K562 (cell line): ENCODE measurements around the gene NHLRC2. TPM values are rescaled to one million over a fixed set of nuclear protein-coding genes. Genes with fewer than 3 reads are reported as not detected.

Experiments used
- ATAC-seq: fragments of 200-7000 bp; cut with Tn5 transposase; 3 replicates; pipeline ENCODE4 v1.9.1; 2020; ENCODE audit warnings: moderate library complexity
- BruUV-seq: library from RNA; stranded (reverse); fragments of 400-500 nt; replicated peaks from 2 replicates; lab custom pipeline; 2021; lab: Mats Ljungman, UMichigan
- CTCF ChIA-PET: fragments of 300-600 bp; formaldehyde crosslinking; extraction: SDS; loops from one replicate; lab custom pipeline; 2021; ENCODE audit warnings: low intra/inter-chr PET ratio; lab: Yijun Ruan, JAX
- POLR2A ChIA-PET: fragments of 300-600, 350-650 bp; sonication (Branson Sonifier 250); formaldehyde crosslinking; extraction: SDS; loops from one replicate; lab custom pipeline; 2021; ENCODE audit warnings: antibody characterized with exemption, inconsistent platforms; lab: Yijun Ruan, JAX
- DNase-seq, 4 experiments: peaks; one replicate each; pipeline versions ENCODE4 v3.0.0 to v3.0.0-alpha.2; 2011 to 2018; ENCODE audit warnings: low spot score in 3 of 4, mixed read lengths in 3 of 4; ENCODE audit errors: extremely low read depth in 1 of 4
- FAIRE-seq: peaks from 2 replicates; lab custom pipeline; 2011; peaks lifted over from hg19 to GRCh38; lab: Jason Lieb, UNC
- H2AFZ ChIP-seq: 2 replicates; pipeline ENCODE4 v1.6.0; 2011; ENCODE audit warnings: low read depth, low read length, control low read depth, inconsistent platforms
- H3K27ac ChIP-seq: fragments of 200-600 bp; 3 replicates; pipeline ENCODE4 v1.8.0; 2011; ENCODE audit warnings: low read depth, mild to moderate bottlenecking, control low read depth, inconsistent platforms, low read length, moderate library complexity, mixed read lengths; ENCODE audit errors: extremely low read depth
- H3K27me3 ChIP-seq, 2 experiments: fragments of 300-600 bp in 1 of 2; 2 replicates in 1 of 2; 3 replicates in 1 of 2; pipeline versions ENCODE4 v1.6.0 to v1.8.0; 2011; ENCODE audit warnings: inconsistent platforms in 2 of 2, low read length in 2 of 2, mild to moderate bottlenecking in 1 of 2, mixed read lengths in 1 of 2, moderate library complexity in 1 of 2; ENCODE audit not compliant: control insufficient read depth in 2 of 2, insufficient read depth in 2 of 2
- H3K36me3 ChIP-seq: fragments of 300-600 bp; 3 replicates; pipeline ENCODE4 v1.8.0; 2011; ENCODE audit warnings: mild to moderate bottlenecking, low read length, inconsistent platforms; ENCODE audit not compliant: control insufficient read depth, insufficient read depth
- H3K4me1 ChIP-seq, 2 experiments: fragments of 200-600 bp in 1 of 2; replicated peaks in 1 of 2; 2 replicates in 1 of 2; 3 replicates in 1 of 2; pipeline versions ENCODE4 v1.5.1 to v1.8.0; 2011; ENCODE audit warnings: inconsistent platforms in 2 of 2, low read length in 2 of 2, mild to moderate bottlenecking in 1 of 2, mixed read lengths in 1 of 2, moderate library complexity in 1 of 2; ENCODE audit not compliant: control insufficient read depth in 2 of 2, insufficient read depth in 2 of 2
- H3K4me2 ChIP-seq: 2 replicates; pipeline ENCODE4 v1.6.1; 2011; ENCODE audit warnings: low read length, control low read depth, inconsistent platforms, mixed read lengths; ENCODE audit not compliant: insufficient read depth
- H3K4me3 ChIP-seq: fragments of 200-600 bp; sonication (generic), shearing (Covaris generic); 2 replicates; pipeline ENCODE4 v1.5.1; 2016; ENCODE audit warnings: control low read depth, inconsistent platforms
- H3K79me2 ChIP-seq: fragments of 200-600 bp; 3 replicates; pipeline ENCODE4 v1.8.0; 2011; ENCODE audit warnings: low read length, inconsistent platforms; ENCODE audit not compliant: control insufficient read depth, insufficient read depth
- H3K9ac ChIP-seq, 2 experiments: 2 replicates each; pipeline versions ENCODE4 v1.6.0 to v1.6.1; 2011; ENCODE audit warnings: low read depth in 2 of 2, low read length in 2 of 2, control low read depth in 1 of 2, inconsistent platforms in 1 of 2, mild to moderate bottlenecking in 1 of 2, mixed read lengths in 1 of 2; ENCODE audit not compliant: insufficient read depth in 1 of 2
- H3K9me1 ChIP-seq: one replicate; pipeline ENCODE4 v1.6.0; 2011; ENCODE audit warnings: inconsistent platforms, mild to moderate bottlenecking, low read length, moderate library complexity; ENCODE audit not compliant: control insufficient read depth, insufficient read depth
- H3K9me3 ChIP-seq: replicated peaks from 2 replicates; pipeline ENCODE4 v1.5.1; 2011; ENCODE audit warnings: low read depth, low read length, inconsistent platforms; ENCODE audit not compliant: control insufficient read depth, insufficient read depth
- H4K20me1 ChIP-seq: replicated peaks from 2 replicates; pipeline ENCODE4 v1.6.1; 2011; ENCODE audit warnings: low read length, inconsistent platforms, mixed read lengths; ENCODE audit not compliant: control insufficient read depth, insufficient read depth
- DPF2 ChIP-seq: fragments of 450-650 bp; IDR thresholded peaks from 2 replicates; pipeline ENCODE4 v1.6.1; 2016
- WGBS: fragments of 100-300 bp; shearing (Covaris generic); methylation state at CpG from one replicate; pipeline ENCODE4 v1.1.6; 2016; ENCODE audit warnings: low coverage, mixed read lengths; ENCODE audit not compliant: insufficient coverage; ENCODE audit errors: missing lambda C conversion rate; 5-methylcytosine and 5-hydroxymethylcytosine counted together
- in situ Hi-C: fragments of 300-500 bp; cut with MboI; formaldehyde crosslinking; loops from 4 replicates; pipeline ENCODE4 v1.15.0; 2018; ENCODE audit warnings: inconsistent platforms, mixed read lengths
- intact Hi-C: fragments of 100-400 bp; cut with micrococcal nuclease; formaldehyde crosslinking; loops from 2 replicates; pipeline ENCODE4 v1.14.2; 2022
- polyA plus RNA-seq, 8 experiments: library from polyadenylated mRNA; depleted of rRNA in 4 of 8; stranded (reverse) in 5 of 8; unstranded in 3 of 8; fragments of >200 nt; fragmentation: Nextera tagmentation in 2 of 8; fragmentation: Illumina TruSeq in 1 of 8; extraction: Ambion mirVana in 2 of 8; extraction: Trizol in 1 of 8; gene quantifications; 2 replicates each; pipeline versions ENCODE4 v1.2.1 to v1.2.3, GENCODE V29; 2011 to 2014; ENCODE audit warnings: inconsistent platforms in 1 of 8, missing spikeins in 1 of 8
- total RNA-seq, 7 experiments: library from RNA; depleted of rRNA in 6 of 7; stranded (reverse); fragments of >200 nt in 6 of 7; fragmentation: Illumina TruSeq in 2 of 7; extraction: Trizol in 2 of 7; gene quantifications; 2 replicates each; pipeline versions ENCODE4 v1.2.1 to v1.2.3, GENCODE V29; 2011 to 2021; ENCODE audit warnings: low replicate concordance in 1 of 7
- TF ChIP-seq, protein P1 (sequence below): fragments of 250-450 bp; sonication (Bioruptor Pico); IDR thresholded peaks from 2 replicates; pipeline ENCODE4 v1.8.0; 2021; ENCODE audit warnings: mild to moderate bottlenecking, moderate library complexity
- TF ChIP-seq, protein P2 (sequence below): sonication (generic); IDR thresholded peaks from 2 replicates; pipeline ENCODE4 v1.6.1; 2016

Gene NHLRC2
- total and polyA plus RNA-seq, 9 of the 15 experiments (the other 6 are each of a cell fraction or from before 2014, with no cell fraction given) = 1.5 to 22.4 (median 10.3) TPM

DNA sequence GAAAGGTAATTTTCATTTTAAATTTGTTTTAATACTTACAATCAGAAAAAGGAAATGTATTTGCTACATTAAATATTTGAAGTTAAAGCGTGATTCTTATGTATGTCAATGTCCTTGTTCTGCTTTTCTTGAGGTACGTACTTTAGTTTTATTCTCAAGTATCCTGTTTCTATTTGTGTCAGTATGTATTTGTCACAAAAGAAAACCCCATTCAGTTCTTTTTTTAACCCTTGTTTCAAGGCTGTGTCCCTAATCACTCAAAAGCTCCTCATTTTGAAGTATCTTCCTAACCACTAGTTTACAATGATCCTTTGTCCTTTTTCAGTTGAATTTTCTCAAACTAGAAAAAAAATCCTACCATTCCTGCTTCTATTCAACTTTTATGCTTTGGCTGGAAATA is 25.2 kb downstream of the NHLRC2 start:
- no TSS peak for BruUV-seq
- H3K27me3 ChIP-seq = no peaks in the 10 kb centered on the region
- FAIRE-seq = no peak
- no peak for ATAC-seq
- no peaks in the 10 kb centered on the region for H3K9me1 ChIP-seq
- DNase-seq = no peak
- peaks cover 13% of the 10 kb centered on the region for H3K79me2 ChIP-seq
- no peak overlapping the region for H3K27ac ChIP-seq
- POLR2A ChIA-PET = no interaction called here
- no peak overlapping the region for H2AFZ ChIP-seq
- 100% methylated on average over 2 of the region's 2 CpGs for WGBS
- no peak overlapping the region for H3K4me2 ChIP-seq
- intact Hi-C loops = no loop called here
- no peaks in the 10 kb centered on the region for H4K20me1 ChIP-seq
- H3K4me3 ChIP-seq = no peak overlapping the region
- no peaks in the 10 kb centered on the region for H3K4me1 ChIP-seq
- in situ Hi-C loops = no loop called here
- no peak overlapping the region for H3K9ac ChIP-seq
- no peaks in the 10 kb centered on the region for H3K9me3 ChIP-seq
- H3K36me3 ChIP-seq = peaks cover 39% of the 10 kb centered on the region
- CTCF ChIA-PET = no interaction called here
- TF ChIP-seq, protein P1, sequence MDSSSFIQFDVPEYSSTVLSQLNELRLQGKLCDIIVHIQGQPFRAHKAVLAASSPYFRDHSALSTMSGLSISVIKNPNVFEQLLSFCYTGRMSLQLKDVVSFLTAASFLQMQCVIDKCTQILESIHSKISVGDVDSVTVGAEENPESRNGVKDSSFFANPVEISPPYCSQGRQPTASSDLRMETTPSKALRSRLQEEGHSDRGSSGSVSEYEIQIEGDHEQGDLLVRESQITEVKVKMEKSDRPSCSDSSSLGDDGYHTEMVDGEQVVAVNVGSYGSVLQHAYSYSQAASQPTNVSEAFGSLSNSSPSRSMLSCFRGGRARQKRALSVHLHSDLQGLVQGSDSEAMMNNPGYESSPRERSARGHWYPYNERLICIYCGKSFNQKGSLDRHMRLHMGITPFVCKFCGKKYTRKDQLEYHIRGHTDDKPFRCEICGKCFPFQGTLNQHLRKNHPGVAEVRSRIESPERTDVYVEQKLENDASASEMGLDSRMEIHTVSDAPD = no peak
- TF ChIP-seq, protein P2, sequence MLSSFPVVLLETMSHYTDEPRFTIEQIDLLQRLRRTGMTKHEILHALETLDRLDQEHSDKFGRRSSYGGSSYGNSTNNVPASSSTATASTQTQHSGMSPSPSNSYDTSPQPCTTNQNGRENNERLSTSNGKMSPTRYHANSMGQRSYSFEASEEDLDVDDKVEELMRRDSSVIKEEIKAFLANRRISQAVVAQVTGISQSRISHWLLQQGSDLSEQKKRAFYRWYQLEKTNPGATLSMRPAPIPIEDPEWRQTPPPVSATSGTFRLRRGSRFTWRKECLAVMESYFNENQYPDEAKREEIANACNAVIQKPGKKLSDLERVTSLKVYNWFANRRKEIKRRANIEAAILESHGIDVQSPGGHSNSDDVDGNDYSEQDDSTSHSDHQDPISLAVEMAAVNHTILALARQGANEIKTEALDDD = no peak

DNA sequence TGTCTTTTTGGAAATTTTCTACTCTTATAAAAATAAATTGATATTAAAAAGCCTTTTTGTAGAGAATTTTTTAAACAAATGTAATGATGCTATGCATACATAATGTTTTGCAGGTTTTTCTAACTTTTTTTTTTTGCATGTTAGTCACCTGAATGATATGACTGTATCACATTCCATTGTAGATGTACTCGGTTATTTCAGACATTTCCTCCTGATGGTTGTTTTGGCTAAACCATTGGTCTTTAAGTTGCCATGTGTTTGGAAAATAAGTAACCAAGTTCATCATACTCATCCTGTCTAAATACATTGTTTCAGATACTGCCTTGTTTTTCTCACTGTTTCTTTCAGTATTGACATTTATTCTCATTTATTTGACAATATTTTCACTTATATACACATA is 25.8 kb downstream of the NHLRC2 start:
- no TSS peak for BruUV-seq
- no peak overlapping the region for H3K27ac ChIP-seq
- POLR2A ChIA-PET = no interaction called here
- H3K4me2 ChIP-seq = no peak overlapping the region
- H4K20me1 ChIP-seq = no peaks in the 10 kb centered on the region
- no peak for TF ChIP-seq DPF2
- no peak for ATAC-seq
- no peaks in the 10 kb centered on the region for H3K9me3 ChIP-seq
- H3K9ac ChIP-seq = no peak overlapping the region
- no peak overlapping the region for H3K4me3 ChIP-seq
- DNase-seq = no peak
- H3K27me3 ChIP-seq = no peaks in the 10 kb centered on the region
- in situ Hi-C loops (no loop called here), intact Hi-C loops (no loop called here)
- H3K36me3 ChIP-seq = peaks cover 41% of the 10 kb centered on the region
- WGBS = 93% methylated on average over 1 of the region's 1 CpG
- H3K79me2 ChIP-seq = peaks cover 7% of the 10 kb centered on the region
- H3K9me1 ChIP-seq = no peaks in the 10 kb centered on the region
- H2AFZ ChIP-seq = no peak overlapping the region
- CTCF ChIA-PET = no interaction called here
- H3K4me1 ChIP-seq = no peaks in the 10 kb centered on the region
- no peak for FAIRE-seq
